HG03457 (cell line): ENCODE measurements around the gene MUC13.

ENCODE experiments used
- ATAC-seq: cut with Tn5 transposase; IDR thresholded peaks from one replicate; pipeline ENCODE4 v1.9.1; 2021; ENCODE audit warnings: moderate number of reproducible peaks; ENCODE audit not compliant: unreplicated experiment

Gene MUC13

GRCh38 chr3:124904835-124905492 is 29.6 kb downstream of the MUC13 start:
- ATAC-seq, result no peak

- no peak for ATAC-seq
These were observed 30.4 kb downstream of the MUC13 start for GRCh38 chr3:124903896-124904834.

- ATAC-seq, result no peak
These were observed 37.6 kb downstream of the MUC13 start for GRCh38 chr3:124896824-124897526.

GRCh38 chr3:124895756-124896155 is 38.8 kb downstream of the MUC13 start:
- no peak for ATAC-seq

GRCh38 chr3:124893526-124893925 is 41.0 kb downstream of the MUC13 start:
- no peak for ATAC-seq

GRCh38 chr3:124890573-124891190 is 43.9 kb downstream of the MUC13 start:
- ATAC-seq, result no peak

- no peak for ATAC-seq
These were observed 45.8 kb downstream of the MUC13 start for GRCh38 chr3:124888482-124889441.

GRCh38 chr3:124887932-124888298 is 46.6 kb downstream of the MUC13 start:
- no peak for ATAC-seq

GRCh38 chr3:124887177-124887931 is 47.2 kb downstream of the MUC13 start, which contains the start of gene ITGB5:
TSS of gene ITGB5 (minus strand) at chr3:124887365. CDS start at chr3:124887000, 365 bp downstream.
- ATAC-seq, result no peak

GRCh38 chr3:124886168-124887056 is 48.1 kb downstream of the MUC13 start:
- ATAC-seq, result no peak

- no peak for ATAC-seq
These were observed 48.9 kb downstream of the MUC13 start for GRCh38 chr3:124885466-124886167.

- ATAC-seq, result no peak
These were observed 50.0 kb downstream of the MUC13 start for GRCh38 chr3:124884474-124885101.

- no peak for ATAC-seq
These were observed 50.6 kb downstream of the MUC13 start for GRCh38 chr3:124883766-124884473.

- no peak for ATAC-seq
These were observed 51.5 kb downstream of the MUC13 start for GRCh38 chr3:124882816-124883747.

- no peak for ATAC-seq
These were observed 52.4 kb downstream of the MUC13 start for GRCh38 chr3:124881976-124882697.
